ENCODE data around the gene INVS.
"Not testable (repeated sequence)": the region's sequence is repeated elsewhere in the genome, so short reads cannot be mapped to it uniquely, and the experiment has no call there.

Gene INVS

GRCh38 chr9:100129772-100130171, 30.7 kb downstream of the INVS start:
- no peak for DNase-seq

- DNase-seq: no peak
These were observed 32.2 kb downstream of the INVS start for GRCh38 chr9:100131216-100131615.

GRCh38 chr9:100131875-100132430, 32.9 kb downstream of the INVS start:
- DNase-seq: no peak

- DNase-seq: no peak
These were observed 35.7 kb downstream of the INVS start for GRCh38 chr9:100134731-100135130.

GRCh38 chr9:100136799-100137198, 37.8 kb downstream of the INVS start:
- DNase-seq: not testable (repeated sequence)

- not testable (repeated sequence) for DNase-seq
These were observed 41.3 kb downstream of the INVS start for GRCh38 chr9:100140303-100140702.

GRCh38 chr9:100141862-100142261, 42.8 kb downstream of the INVS start:
- not testable (repeated sequence) for DNase-seq

GRCh38 chr9:100145167-100145934, 46.3 kb downstream of the INVS start:
- DNase-seq: not testable (repeated sequence)

- not testable (repeated sequence) for DNase-seq
These were observed 46.9 kb downstream of the INVS start for GRCh38 chr9:100145976-100146375.

GRCh38 chr9:100150214-100150613, 51.2 kb downstream of the INVS start:
- no peak for DNase-seq

GRCh38 chr9:100160021-100160420, 61.0 kb downstream of the INVS start:
- no peak for DNase-seq

GRCh38 chr9:100167176-100167575, 68.1 kb downstream of the INVS start:
- DNase-seq: no peak

GRCh38 chr9:100167915-100168654, 69.0 kb downstream of the INVS start:
- no peak for DNase-seq

GRCh38 chr9:100170085-100170484, 71.0 kb downstream of the INVS start:
- no peak for DNase-seq

- DNase-seq: no peak
These were observed 71.5 kb downstream of the INVS start for GRCh38 chr9:100170556-100170955.

- no peak for DNase-seq
These were observed 87.3 kb downstream of the INVS start for GRCh38 chr9:100186356-100186755.

- DNase-seq: no peak
These were observed 91.3 kb downstream of the INVS start for GRCh38 chr9:100190339-100190738.

GRCh38 chr9:100191264-100191663, 92.2 kb downstream of the INVS start:
- DNase-seq: no peak

- no peak for DNase-seq
These were observed 94.0 kb downstream of the INVS start for GRCh38 chr9:100193078-100193477.

GRCh38 chr9:100196215-100196614, 97.2 kb downstream of the INVS start:
- DNase-seq: no peak

GRCh38 chr9:100196828-100197227, 97.8 kb downstream of the INVS start:
- DNase-seq: no peak

GRCh38 chr9:100197553-100197952, 98.5 kb downstream of the INVS start:
- DNase-seq: no peak

GRCh38 chr9:100202806-100203205, 103.8 kb downstream of the INVS start:
- no peak for DNase-seq

- DNase-seq: no peak
These were observed 105.8 kb downstream of the INVS start for GRCh38 chr9:100204796-100205195.

Data from activated naive CD4-positive, alpha-beta T cell treated with Interleukin-2 at 50 U/mL for 16 hours (primary cell).